Myocyte (in vitro differentiated cells): ENCODE data around the gene DDT. TPM values are rescaled to one million over a fixed set of nuclear protein-coding genes. Genes with fewer than 3 reads are reported as not detected.
"Not testable (repeated sequence)": the region's sequence is repeated elsewhere in the genome, so short reads cannot be mapped to it uniquely, and the experiment has no call there.

ENCODE experiments used
- DNase-seq: peaks from one replicate; pipeline ENCODE4 v3.0.0-alpha.2; 2012; ENCODE audit warnings: low read depth
- total RNA-seq: library from RNA; depleted of rRNA; stranded (reverse); fragments of >200 nt; gene quantifications from 2 replicates; pipeline ENCODE4 v1.2.3, GENCODE V29; 2014

DDT gene
- total RNA-seq, 1 donor from 2014 or later = 112 TPM

GRCh38 chr22:23953485-23953884 is 20.8 kb downstream of the DDT start:
- DNase-seq = not testable (repeated sequence)

GRCh38 chr22:23952794-23953405 is 21.3 kb downstream of the DDT start:
- DNase-seq = not testable (repeated sequence)

- not testable (repeated sequence) for DNase-seq
Measured at GRCh38 chr22:23951383-23951782, 22.9 kb downstream of the DDT start.

GRCh38 chr22:23949764-23950163 is 24.5 kb downstream of the DDT start:
- DNase-seq = not testable (repeated sequence)

GRCh38 chr22:23947391-23947790 is 26.9 kb downstream of the DDT start:
- not testable (repeated sequence) for DNase-seq

- DNase-seq = not testable (repeated sequence)
Measured at GRCh38 chr22:23940166-23940565, 34.1 kb downstream of the DDT start.

- no peak for DNase-seq
Measured at GRCh38 chr22:23939017-23939357, 35.3 kb downstream of the DDT start.

GRCh38 chr22:23938328-23939016 is 35.8 kb downstream of the DDT start:
- DNase-seq = no peak

GRCh38 chr22:23926561-23926960 is 47.7 kb downstream of the DDT start:
- DNase-seq = no peak

GRCh38 chr22:23925020-23925606 is 49.1 kb downstream of the DDT start:
- no peak for DNase-seq

- no peak for DNase-seq
Measured at GRCh38 chr22:23922921-23923320, 51.3 kb downstream of the DDT start.

- DNase-seq = not testable (repeated sequence)
Measured at GRCh38 chr22:23921586-23922201, 52.5 kb downstream of the DDT start.

Other genes starting within 250 kb of the DDT start
- 3.0 and 3.2 TPM in 2 replicates for gene ZNF70, start 223.3 kb downstream of the DDT start, total RNA-seq
- gene VPREB3, start 220.0 kb downstream of the DDT start, total RNA-seq = 0.51 TPM in 1 of 2 replicates, not detected in the other
- 1.2 TPM in 1 of 2 replicates, not detected in the other for gene C22orf15, start 211.5 kb downstream of the DDT start, total RNA-seq
- gene CHCHD10, start 206.5 kb downstream of the DDT start, total RNA-seq = 2.7 and 19.8 TPM in 2 replicates
- gene MMP11, start 201.6 kb downstream of the DDT start, total RNA-seq = 51.5 and 67.7 TPM in 2 replicates
- gene SMARCB1, start 187.5 kb downstream of the DDT start, total RNA-seq = 58.8 and 62.9 TPM in 2 replicates
- gene DERL3, start 135.4 kb downstream of the DDT start, total RNA-seq = 1.5 and 4.6 TPM in 2 replicates
- 13.2 and 18.9 TPM in 2 replicates for gene SLC2A11, start 116.6 kb downstream of the DDT start, total RNA-seq
- 374 and 603 TPM in 2 replicates for gene MIF, start 80.1 kb downstream of the DDT start, total RNA-seq
- 3.3 and 4.9 TPM in 2 replicates for gene GSTT2B, start 13.2 kb downstream of the DDT start, total RNA-seq
- gene DDTL, start 7.6 kb downstream of the DDT start, total RNA-seq = not detected in 2 replicates
- gene GSTT2, start 5.7 kb upstream of the DDT start, total RNA-seq = 1.7 TPM in 1 of 2 replicates, not detected in the other
- not detected in 2 replicates for gene GSTT4, start 31.0 kb upstream of the DDT start, total RNA-seq
- gene CABIN1, start 36.9 kb upstream of the DDT start, total RNA-seq = 25.7 and 28.0 TPM in 2 replicates
- 0.10 and 0.13 TPM in 2 replicates for gene SUSD2, start 207.0 kb upstream of the DDT start, total RNA-seq